HG03354 (cell line): ENCODE measurements around the gene RAB3D.
"Not testable (repeated sequence)": the region's sequence is repeated elsewhere in the genome, so short reads cannot be mapped to it uniquely, and the experiment has no call there.

ENCODE experiments used
- ATAC-seq: cut with Tn5 transposase; IDR thresholded peaks from one replicate; pipeline ENCODE4 v1.9.1; 2021; ENCODE audit warnings: mild to moderate bottlenecking; ENCODE audit not compliant: unreplicated experiment, poor library complexity, severe bottlenecking

The RAB3D gene

GRCh38 chr19:11339254-11340098 lies at the start of gene RAB3D:
TSS of gene RAB3D (minus strand) at chr19:11339657. CDS start at chr19:11337399, 2,258 bp downstream.
- ATAC-seq = peak; percentile 56

- no peak for ATAC-seq
Measured at GRCh38 chr19:11387162-11388034, 47.9 kb upstream of the RAB3D start.

GRCh38 chr19:11384778-11385129 lies 45.3 kb upstream of the RAB3D start:
- ATAC-seq = no peak

- ATAC-seq = no peak
Measured at GRCh38 chr19:11383706-11384048, 44.2 kb upstream of the RAB3D start.

- ATAC-seq = no peak
Measured at GRCh38 chr19:11382898-11383705, 43.6 kb upstream of the RAB3D start.

GRCh38 chr19:11380653-11381537 lies 41.4 kb upstream of the RAB3D start:
- peak; percentile 85 for ATAC-seq

- no peak for ATAC-seq
Measured at GRCh38 chr19:11379857-11380350, 40.4 kb upstream of the RAB3D start.

- not testable (repeated sequence) for ATAC-seq
Measured at GRCh38 chr19:11379269-11379845, 39.9 kb upstream of the RAB3D start.

GRCh38 chr19:11378319-11379189 lies 39.1 kb upstream of the RAB3D start:
- no peak for ATAC-seq

GRCh38 chr19:11377756-11378155 lies 38.3 kb upstream of the RAB3D start:
- no peak for ATAC-seq

GRCh38 chr19:11377237-11377636 lies 37.8 kb upstream of the RAB3D start:
- no peak for ATAC-seq

GRCh38 chr19:11375143-11375948 lies 35.9 kb upstream of the RAB3D start:
- ATAC-seq = no peak

- ATAC-seq = peak; percentile 85
Measured at GRCh38 chr19:11374433-11375142, 35.1 kb upstream of the RAB3D start, which contains the start of gene SWSAP1. TSS of gene SWSAP1 (plus strand) at chr19:11374666. CDS start at chr19:11374681, 15 bp downstream.

GRCh38 chr19:11373885-11374432 lies 34.5 kb upstream of the RAB3D start:
- ATAC-seq = no peak

GRCh38 chr19:11373166-11373884 lies 33.9 kb upstream of the RAB3D start:
- no peak for ATAC-seq
